Measurements from ENCODE around the gene MAP1B. TPM values are rescaled to one million over a fixed set of nuclear protein-coding genes. Genes with fewer than 3 reads are reported as not detected.
"Not testable (repeated sequence)": the region's sequence is repeated elsewhere in the genome, so short reads cannot be mapped to it uniquely, and the experiment has no call there.

The MAP1B gene
- total and polyA plus RNA-seq, 9 donors = 23.5 to 55.0 (median 27.8) TPM

DNA sequence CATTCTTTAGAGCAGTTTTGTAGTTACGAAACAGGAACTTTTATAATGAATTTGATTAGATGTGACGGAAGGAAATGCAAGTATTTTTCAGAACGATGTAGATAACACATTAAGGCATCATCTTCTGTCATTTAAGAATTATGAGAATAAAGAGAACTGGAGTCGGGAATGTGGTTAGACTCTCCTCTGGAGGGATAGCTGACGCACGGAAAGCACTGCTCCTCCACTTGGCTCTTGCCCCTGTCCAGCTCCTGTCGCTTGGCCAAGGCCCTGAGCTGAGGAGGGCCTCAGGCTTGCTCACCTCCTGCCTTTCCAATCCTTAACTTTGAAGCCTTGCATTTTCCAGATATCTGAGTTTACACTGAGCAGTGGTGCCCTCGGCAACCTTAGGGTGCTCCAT lies 60.5 kb downstream of the MAP1B start:
- 27% methylated on average over 3 of the region's 8 CpGs for WGBS (ENCODE audit: insufficient coverage)
- no peak overlapping the region for H3K4me3 ChIP-seq (ENCODE audit: low read length)
- H3K9me3 ChIP-seq (replicated peaks; ENCODE audit: control insufficient read depth, low read depth, low read length) = no peaks in the 10 kb centered on the region
- H3K27me3 ChIP-seq (ENCODE audit: control insufficient read depth, insufficient read depth, low read length) = no peaks in the 10 kb centered on the region
- peak; percentile 81 for DNase-seq
- no peak overlapping the region for H3K27ac ChIP-seq (ENCODE audit: low read length)
- H3K36me3 ChIP-seq (ENCODE audit: control insufficient read depth, insufficient read depth, low read length) = no peaks in the 10 kb centered on the region
- peaks cover 16% of the 10 kb centered on the region for H3K4me1 ChIP-seq (ENCODE audit: control insufficient read depth, insufficient read depth, low read length)

DNA sequence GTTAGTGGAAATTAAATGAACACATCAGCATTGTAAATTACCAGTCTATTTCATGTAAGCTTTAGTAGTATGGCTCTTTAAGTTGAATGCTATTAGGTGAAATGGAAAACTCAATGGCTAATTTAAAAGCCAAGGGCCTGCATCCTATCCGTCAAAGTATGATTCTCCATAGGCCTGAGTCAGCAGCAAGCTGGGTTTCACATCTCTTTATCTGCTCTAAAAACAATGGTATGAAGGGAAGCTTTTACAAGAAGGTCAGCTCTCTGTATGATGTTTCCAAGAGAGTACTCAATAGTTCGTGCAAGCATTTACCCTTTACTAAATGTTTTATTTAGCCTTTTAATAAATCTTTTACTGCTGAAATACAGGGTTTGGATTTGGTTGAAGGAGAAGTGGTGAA lies 62.8 kb downstream of the MAP1B start:
- Histone ChIP-seq H3K9me3 (replicated peaks; ENCODE audit: control insufficient read depth, low read depth, low read length) (no peaks in the 10 kb centered on the region), H3K4me1 (ENCODE audit: control insufficient read depth, insufficient read depth, low read length) (peaks cover 16% of the 10 kb centered on the region), H3K4me3 (ENCODE audit: low read length) (no peak overlapping the region), H3K27ac (ENCODE audit: low read length) (no peak overlapping the region), H3K27me3 (ENCODE audit: control insufficient read depth, insufficient read depth, low read length) (no peaks in the 10 kb centered on the region), H3K36me3 (ENCODE audit: control insufficient read depth, insufficient read depth, low read length) (peaks cover 2% of the 10 kb centered on the region)
- no peak for DNase-seq
- WGBS (ENCODE audit: insufficient coverage) = no CpG with 5 or more reads among the region's 2 CpGs

DNA sequence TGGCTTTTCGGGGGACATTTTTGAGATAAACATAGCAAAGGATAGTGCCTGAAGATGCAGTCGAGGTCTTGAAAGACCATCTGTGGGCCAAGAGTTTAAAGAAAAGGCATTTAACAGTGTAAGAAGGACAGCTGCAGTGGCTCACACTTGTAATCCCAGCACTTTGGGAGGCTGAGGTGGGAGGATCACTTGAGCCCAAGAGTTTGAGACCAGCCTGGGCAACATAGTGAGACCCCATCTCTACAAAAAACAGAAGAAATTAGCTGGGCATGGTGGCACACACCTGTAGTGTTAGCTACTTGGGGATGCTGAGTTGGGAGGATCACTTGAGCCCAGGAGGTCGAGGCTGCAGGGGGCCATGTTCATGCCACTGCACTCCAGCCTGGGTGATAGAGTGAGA lies 63.9 kb downstream of the MAP1B start:
- H3K4me1 ChIP-seq (ENCODE audit: control insufficient read depth, insufficient read depth, low read length); H3K27ac ChIP-seq (ENCODE audit: low read length); DNase-seq; H3K36me3 ChIP-seq (ENCODE audit: control insufficient read depth, insufficient read depth, low read length); H3K9me3 ChIP-seq (replicated peaks; ENCODE audit: control insufficient read depth, low read depth, low read length); H3K4me3 ChIP-seq (ENCODE audit: low read length); H3K27me3 ChIP-seq (ENCODE audit: control insufficient read depth, insufficient read depth, low read length): not testable (repeated sequence)
- 84% methylated on average over 3 of the region's 3 CpGs for WGBS (ENCODE audit: insufficient coverage)

DNA sequence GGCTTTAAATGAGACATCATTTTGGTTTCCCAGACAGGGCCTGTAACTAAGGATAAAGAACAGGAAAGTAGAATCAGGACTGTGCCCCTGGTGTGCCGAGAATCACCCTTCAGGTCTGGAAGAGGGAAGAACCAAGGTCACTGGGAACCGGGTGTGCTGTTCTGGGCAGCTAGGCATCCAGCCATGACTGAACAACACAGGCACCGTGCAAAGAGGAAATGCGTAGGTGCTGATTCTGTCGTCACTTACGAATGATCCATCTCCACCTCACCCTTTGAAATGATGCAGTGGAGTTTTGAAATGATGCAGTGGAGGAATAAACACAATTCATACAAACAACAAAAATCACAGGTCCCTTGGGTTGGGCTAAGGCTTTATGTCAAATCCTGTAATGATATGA lies 64.4 kb downstream of the MAP1B start:
- H3K9me3 ChIP-seq (replicated peaks; ENCODE audit: control insufficient read depth, low read depth, low read length) = no peaks in the 10 kb centered on the region
- H3K4me1 ChIP-seq (ENCODE audit: control insufficient read depth, insufficient read depth, low read length) = peaks cover 2% of the 10 kb centered on the region
- WGBS (ENCODE audit: insufficient coverage) = 71% methylated on average over 2 of the region's 6 CpGs
- DNase-seq = no peak
- no peak overlapping the region for H3K27ac ChIP-seq (ENCODE audit: low read length)
- peaks cover 2% of the 10 kb centered on the region for H3K36me3 ChIP-seq (ENCODE audit: control insufficient read depth, insufficient read depth, low read length)
- no peaks in the 10 kb centered on the region for H3K27me3 ChIP-seq (ENCODE audit: control insufficient read depth, insufficient read depth, low read length)
- no peak overlapping the region for H3K4me3 ChIP-seq (ENCODE audit: low read length)

DNA sequence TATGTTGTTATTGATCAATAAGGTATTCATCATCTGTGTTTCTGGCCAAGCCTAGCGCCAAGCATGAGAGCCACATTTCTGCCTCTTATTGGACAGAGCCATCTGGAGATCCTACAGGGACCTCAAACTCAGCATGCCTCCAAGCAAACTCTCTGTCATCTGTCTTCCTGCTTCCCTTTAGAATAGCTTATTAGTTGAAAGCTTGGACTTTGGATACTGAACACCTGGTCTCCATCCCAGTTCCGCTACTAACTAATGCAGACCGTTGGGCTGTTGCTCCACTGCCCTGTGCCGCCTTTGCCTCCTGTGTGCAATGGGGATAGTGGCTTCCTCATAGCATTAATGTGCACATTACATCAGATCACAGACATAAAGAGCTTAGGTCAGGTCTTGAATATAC lies 65.5 kb downstream of the MAP1B start:
- Histone ChIP-seq H3K36me3 (ENCODE audit: control insufficient read depth, insufficient read depth, low read length) (peaks cover 5% of the 10 kb centered on the region), H3K27me3 (ENCODE audit: control insufficient read depth, insufficient read depth, low read length) (no peaks in the 10 kb centered on the region), H3K27ac (ENCODE audit: low read length) (no peak overlapping the region), H3K9me3 (replicated peaks; ENCODE audit: control insufficient read depth, low read depth, low read length) (no peaks in the 10 kb centered on the region), H3K4me1 (ENCODE audit: control insufficient read depth, insufficient read depth, low read length) (no peaks in the 10 kb centered on the region), H3K4me3 (ENCODE audit: low read length) (no peak overlapping the region)
- WGBS (ENCODE audit: insufficient coverage) = 80% methylated on average over 2 of the region's 4 CpGs
- DNase-seq = no peak

DNA sequence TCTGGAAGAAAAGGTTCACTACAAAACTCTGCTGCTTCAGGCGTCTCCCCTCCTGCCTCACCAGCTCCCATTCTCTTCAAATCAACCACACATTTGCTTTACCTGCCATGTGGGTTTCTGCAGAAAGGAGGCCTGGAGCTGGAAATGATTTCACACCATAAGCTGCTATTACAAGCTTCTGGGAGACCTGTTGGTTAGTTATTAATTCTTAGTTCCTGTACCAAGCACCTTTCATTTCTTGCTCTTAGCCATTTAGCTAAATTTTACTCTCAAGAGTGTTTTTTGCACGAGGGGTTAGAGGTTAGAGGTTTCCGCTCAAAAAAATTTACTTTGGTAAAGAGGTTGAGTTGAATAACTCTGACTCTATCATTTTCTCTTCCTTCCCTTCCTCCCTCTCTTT lies 70.3 kb downstream of the MAP1B start:
- Histone ChIP-seq H3K4me3 (ENCODE audit: low read length) (no peak overlapping the region), H3K9me3 (replicated peaks; ENCODE audit: control insufficient read depth, low read depth, low read length) (no peaks in the 10 kb centered on the region), H3K4me1 (ENCODE audit: control insufficient read depth, insufficient read depth, low read length) (peaks cover 12% of the 10 kb centered on the region), H3K27ac (ENCODE audit: low read length) (no peak overlapping the region), H3K36me3 (ENCODE audit: control insufficient read depth, insufficient read depth, low read length) (peaks cover 5% of the 10 kb centered on the region), H3K27me3 (ENCODE audit: control insufficient read depth, insufficient read depth, low read length) (no peaks in the 10 kb centered on the region)
- WGBS (ENCODE audit: insufficient coverage) = no CpG with 5 or more reads among the region's 3 CpGs
- DNase-seq = no peak

DNA sequence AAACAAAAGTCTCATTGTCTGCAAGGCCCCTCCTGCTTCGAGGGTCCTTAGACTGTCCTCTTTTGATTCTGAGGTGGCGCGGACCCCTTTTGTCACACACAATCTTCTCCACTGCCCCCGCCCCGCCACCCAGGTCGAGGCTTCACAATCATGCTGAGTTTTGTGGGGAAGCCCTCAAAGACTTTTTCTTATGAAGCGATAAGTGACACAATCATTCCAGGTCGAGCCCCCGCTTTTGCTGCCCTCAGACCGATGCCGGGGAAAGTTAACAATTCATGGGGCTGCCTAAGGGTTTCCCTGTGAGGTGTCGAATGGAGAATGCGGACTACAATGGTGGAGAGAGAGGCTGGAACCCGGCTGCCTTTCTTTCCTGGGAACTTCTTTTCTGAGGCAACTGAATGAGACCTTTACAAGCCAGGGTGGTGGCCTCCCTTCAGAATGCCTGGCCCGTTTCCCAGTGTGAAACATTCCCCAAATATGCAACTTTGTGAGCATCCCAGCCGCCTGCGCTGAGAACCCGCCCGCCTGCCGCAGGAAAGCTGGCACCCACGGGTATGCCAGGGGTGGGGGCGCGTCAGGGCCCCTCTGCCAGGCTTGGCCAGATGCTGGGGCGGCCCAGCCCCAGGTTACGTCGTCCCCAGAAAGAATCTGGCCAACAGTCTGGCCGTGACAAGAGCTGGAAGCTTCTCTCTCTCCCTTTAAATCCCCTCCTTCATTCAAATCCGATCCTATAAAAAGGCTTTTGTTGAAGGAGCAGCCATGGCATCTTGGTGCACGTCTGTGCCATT lies 71.9 kb downstream of the MAP1B start:
- Histone ChIP-seq H3K9me3 (replicated peaks; ENCODE audit: control insufficient read depth, low read depth, low read length) (no peaks in the 10 kb centered on the region), H3K27me3 (ENCODE audit: control insufficient read depth, insufficient read depth, low read length) (no peaks in the 10 kb centered on the region), H3K4me1 (ENCODE audit: control insufficient read depth, insufficient read depth, low read length) (peaks cover 12% of the 10 kb centered on the region), H3K27ac (ENCODE audit: low read length) (peak overlapping the region; percentile 65), H3K36me3 (ENCODE audit: control insufficient read depth, insufficient read depth, low read length) (peaks cover 11% of the 10 kb centered on the region), H3K4me3 (ENCODE audit: low read length) (peak overlapping the region; percentile 13)
- WGBS (ENCODE audit: insufficient coverage) = 51% methylated on average over 24 of the region's 29 CpGs
- DNase-seq = peak; percentile 87

DNA sequence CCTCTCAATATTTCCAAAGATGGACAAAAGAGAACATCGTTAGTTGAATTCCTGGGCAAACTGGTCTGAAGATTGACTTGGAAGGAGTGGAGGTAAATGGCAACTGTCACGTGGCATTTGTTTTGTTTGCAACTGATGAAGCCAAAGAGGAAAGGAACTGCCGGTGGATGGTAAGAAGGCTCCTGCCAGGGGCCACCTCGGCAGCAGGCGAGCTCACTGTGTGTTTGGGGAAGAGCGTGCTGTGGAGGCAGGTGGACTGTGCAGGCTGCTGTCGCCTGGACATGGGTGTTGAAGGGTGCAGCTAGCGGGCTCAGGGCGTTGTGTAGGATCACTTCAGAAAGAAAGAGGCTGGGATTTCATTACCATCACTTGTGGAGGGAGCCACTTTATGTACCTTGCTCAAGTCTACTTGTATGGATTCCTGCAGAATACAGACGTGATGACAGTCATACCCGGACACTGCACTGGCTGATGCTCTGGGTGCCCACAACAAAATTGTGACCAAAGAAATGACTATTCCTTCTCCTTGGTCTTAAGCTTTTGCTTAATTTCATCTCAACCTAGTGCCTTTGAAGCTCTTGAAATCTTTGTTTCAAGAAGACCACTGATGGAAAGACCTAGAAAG lies 72.7 kb downstream of the MAP1B start:
- 85% methylated on average over 11 of the region's 11 CpGs for WGBS (ENCODE audit: insufficient coverage)
- H3K27me3 ChIP-seq (ENCODE audit: control insufficient read depth, insufficient read depth, low read length) = no peaks in the 10 kb centered on the region
- H3K4me3 ChIP-seq (ENCODE audit: low read length) = peak overlapping the region; percentile 13
- H3K4me1 ChIP-seq (ENCODE audit: control insufficient read depth, insufficient read depth, low read length) = peaks cover 14% of the 10 kb centered on the region
- H3K27ac ChIP-seq (ENCODE audit: low read length) = peak overlapping the region; percentile 65
- no peaks in the 10 kb centered on the region for H3K9me3 ChIP-seq (replicated peaks; ENCODE audit: control insufficient read depth, low read depth, low read length)
- H3K36me3 ChIP-seq (ENCODE audit: control insufficient read depth, insufficient read depth, low read length) = peaks cover 9% of the 10 kb centered on the region
- no peak for DNase-seq

DNA sequence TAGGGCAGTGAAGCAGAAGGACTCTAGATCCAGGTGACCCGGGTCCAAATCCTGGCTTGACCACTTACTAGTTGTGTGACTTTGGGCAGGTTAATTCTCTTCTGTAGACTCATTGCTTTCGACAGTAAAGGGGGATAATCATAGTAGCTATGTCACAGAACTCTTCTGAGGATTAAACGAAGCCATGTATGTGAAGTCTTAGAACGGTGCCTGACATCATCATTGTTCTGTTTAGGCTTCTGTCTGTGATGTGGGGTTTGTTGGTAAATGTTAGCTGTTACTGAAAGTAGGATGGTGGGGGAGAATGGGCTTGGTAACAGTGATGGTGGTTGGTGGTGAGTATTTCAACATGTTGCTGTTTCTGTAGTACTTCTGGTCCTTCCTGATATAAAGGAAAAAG lies 73.7 kb downstream of the MAP1B start:
- no peaks in the 10 kb centered on the region for H3K27me3 ChIP-seq (ENCODE audit: control insufficient read depth, insufficient read depth, low read length)
- peaks cover 9% of the 10 kb centered on the region for H3K36me3 ChIP-seq (ENCODE audit: control insufficient read depth, insufficient read depth, low read length)
- no peaks in the 10 kb centered on the region for H3K9me3 ChIP-seq (replicated peaks; ENCODE audit: control insufficient read depth, low read depth, low read length)
- peaks cover 22% of the 10 kb centered on the region for H3K4me1 ChIP-seq (ENCODE audit: control insufficient read depth, insufficient read depth, low read length)
- 61% methylated on average over 3 of the region's 4 CpGs for WGBS (ENCODE audit: insufficient coverage)
- no peak overlapping the region for H3K27ac ChIP-seq (ENCODE audit: low read length)
- no peak for DNase-seq
- H3K4me3 ChIP-seq (ENCODE audit: low read length) = no peak overlapping the region

DNA sequence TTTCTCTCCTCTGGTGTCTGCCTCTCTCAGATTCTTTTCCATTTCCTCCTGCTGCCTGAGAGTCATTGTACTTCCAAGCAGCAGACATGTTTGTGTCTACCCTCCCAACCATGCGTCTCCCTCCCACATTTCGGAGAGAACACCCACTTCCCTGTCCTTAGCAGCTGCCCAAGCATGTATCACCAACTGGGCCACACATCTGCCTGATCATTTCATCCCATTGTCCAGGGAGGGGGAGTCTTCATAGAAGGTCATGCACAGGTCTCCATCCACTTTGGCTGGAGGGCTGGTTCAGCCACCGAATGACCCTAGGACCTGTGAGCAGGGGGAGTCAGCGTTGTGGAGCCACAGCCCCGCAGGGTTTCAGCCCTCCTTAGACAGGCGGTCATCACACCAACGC lies 75.4 kb downstream of the MAP1B start:
- no peak for DNase-seq
- peaks cover 6% of the 10 kb centered on the region for H3K36me3 ChIP-seq (ENCODE audit: control insufficient read depth, insufficient read depth, low read length)
- WGBS (ENCODE audit: insufficient coverage) = 75% methylated on average over 4 of the region's 7 CpGs
- peaks cover 31% of the 10 kb centered on the region for H3K4me1 ChIP-seq (ENCODE audit: control insufficient read depth, insufficient read depth, low read length)
- H3K9me3 ChIP-seq (replicated peaks; ENCODE audit: control insufficient read depth, low read depth, low read length) = no peaks in the 10 kb centered on the region
- no peaks in the 10 kb centered on the region for H3K27me3 ChIP-seq (ENCODE audit: control insufficient read depth, insufficient read depth, low read length)
- H3K27ac ChIP-seq (ENCODE audit: low read length) = no peak overlapping the region
- no peak overlapping the region for H3K4me3 ChIP-seq (ENCODE audit: low read length)
